Hepatocyte (in vitro differentiated cells): Measurements from ENCODE around the gene CDC5L. TPM values are rescaled to one million over a fixed set of nuclear protein-coding genes. Genes with fewer than 3 reads are reported as not detected.
A peak's percentile ranks its signal among the peaks of the same experiment; 100 is the strongest.

Experiments used
- DNase-seq: peaks from one replicate; pipeline ENCODE4 v3.0.0-alpha.2; 2016; ENCODE audit warnings: low spot score
- H2AFZ ChIP-seq: fragments of 200-600 bp; sonication (generic); 2 replicates; pipeline ENCODE4 v1.6.0; 2016; ENCODE audit warnings: antibody characterized with exemption, mild to moderate bottlenecking
- H3K27ac ChIP-seq: fragments of 200-600 bp; sonication (generic); 2 replicates; pipeline ENCODE4 v1.5.1; 2016; ENCODE audit warnings: mild to moderate bottlenecking
- H3K27me3 ChIP-seq: fragments of 200-600 bp; sonication (generic); 2 replicates; pipeline ENCODE4 v1.6.1; 2016
- H3K36me3 ChIP-seq: fragments of 200-600 bp; sonication (generic); replicated peaks from 2 replicates; pipeline ENCODE4 v1.5.1; 2016; ENCODE audit warnings: low read depth; ENCODE audit not compliant: insufficient read depth
- H3K4me1 ChIP-seq: fragments of 200-600 bp; sonication (generic); 2 replicates; pipeline ENCODE4 v1.5.1; 2016; ENCODE audit warnings: mild to moderate bottlenecking, moderate library complexity; ENCODE audit not compliant: insufficient read depth
- H3K4me2 ChIP-seq: fragments of 200-600 bp; sonication (generic); 2 replicates; pipeline ENCODE4 v1.6.0; 2016
- H3K4me3 ChIP-seq: fragments of 200-600 bp; sonication (generic); 2 replicates; pipeline ENCODE4 v1.5.1; 2016; ENCODE audit warnings: mild to moderate bottlenecking
- H3K79me2 ChIP-seq: fragments of 200-600 bp; sonication (generic); 2 replicates; pipeline ENCODE4 v1.6.0; 2017; ENCODE audit warnings: mild to moderate bottlenecking
- H3K9me2 ChIP-seq: fragments of 200-600 bp; sonication (generic); replicated peaks from 2 replicates; pipeline ENCODE4 v1.6.0; 2017; ENCODE audit warnings: mild to moderate bottlenecking; ENCODE audit not compliant: insufficient read depth
- H3K9me3 ChIP-seq: fragments of 200-600 bp; sonication (generic); 2 replicates; pipeline ENCODE4 v1.5.1; 2016; ENCODE audit warnings: low read depth, mild to moderate bottlenecking
- H4K20me1 ChIP-seq: fragments of 200-600 bp; sonication (generic); 2 replicates; pipeline ENCODE4 v1.6.0; 2016; ENCODE audit warnings: mild to moderate bottlenecking; ENCODE audit not compliant: insufficient read depth, poor library complexity, severe bottlenecking
- CTCF ChIP-seq: fragments of 200-600 bp; sonication (generic); IDR thresholded peaks from 2 replicates; pipeline ENCODE4 v1.5.1; 2016; ENCODE audit warnings: antibody characterized with exemption, mild to moderate bottlenecking; ENCODE audit not compliant: poor library complexity
- EZH2 ChIP-seq: fragments of 200-600 bp; sonication (generic); IDR thresholded peaks from 2 replicates; pipeline ENCODE4 v1.6.1; 2016; ENCODE audit warnings: antibody characterized with exemption, mild to moderate bottlenecking, borderline replicate concordance
- EZH2phosphoT487 ChIP-seq: fragments of 200-600 bp; sonication (generic); IDR thresholded peaks from one replicate; pipeline ENCODE4 v1.6.1; 2018; ENCODE audit warnings: antibody characterized with exemption, mild to moderate bottlenecking, low read depth, moderate library complexity; ENCODE audit not compliant: unreplicated experiment, severe bottlenecking
- WGBS: methylation state at CpG from one replicate; pipeline ENCODE4 v1.1.6; 2016; ENCODE audit warnings: low lambda C conversion rate; ENCODE audit errors: missing lambda C conversion rate; 5-methylcytosine and 5-hydroxymethylcytosine counted together
- polyA plus RNA-seq: library from polyadenylated mRNA; unstranded; fragments of >200 nt; fragmentation: Nextera tagmentation; extraction: Ambion mirVana; gene quantifications from 2 replicates; pipeline ENCODE4 v1.2.1, GENCODE V29; 2016
- total RNA-seq: library from RNA; depleted of rRNA; stranded (reverse); fragments of >200 nt; gene quantifications from 2 replicates; pipeline ENCODE4 v1.2.3, GENCODE V29; 2014

CDC5L gene
- total and polyA plus RNA-seq, 2 experiments from 2014 or later, result 10.0 to 23.1 TPM

GRCh38 chr6:44475779-44476434 lies 88.4 kb downstream of the CDC5L start:
- Histone ChIP-seq H3K36me3 (no peaks in the 10 kb centered on the region), H2AFZ (peak overlapping the region; percentile 51), H3K79me2 (no peaks in the 10 kb centered on the region), H3K9me3 (no peaks in the 10 kb centered on the region), H3K4me1 (peaks cover 11% of the 10 kb centered on the region), H3K4me3 (no peak overlapping the region), H3K27ac (peak overlapping the region; percentile 64), H4K20me1 (no peaks in the 10 kb centered on the region), H3K4me2 (peak overlapping the region; percentile 43), H3K9me2 (no peaks in the 10 kb centered on the region), H3K27me3 (no peaks in the 10 kb centered on the region)
- peak; percentile 92 for DNase-seq
- WGBS, result 47% methylated on average over 23 of the region's 23 CpGs
- TF ChIP-seq CTCF (peak; percentile 98), EZH2phosphoT487 (no peak)

GRCh38 chr6:44476849-44477248 lies 89.3 kb downstream of the CDC5L start:
- 96% methylated on average over 10 of the region's 10 CpGs for WGBS
- Histone ChIP-seq H3K4me3 (no peak overlapping the region), H2AFZ (no peak overlapping the region), H3K36me3 (no peaks in the 10 kb centered on the region), H3K9me3 (no peaks in the 10 kb centered on the region), H3K4me2 (no peak overlapping the region), H3K9me2 (no peaks in the 10 kb centered on the region), H3K79me2 (no peaks in the 10 kb centered on the region), H4K20me1 (no peaks in the 10 kb centered on the region), H3K4me1 (peaks cover 11% of the 10 kb centered on the region), H3K27me3 (no peaks in the 10 kb centered on the region), H3K27ac (no peak overlapping the region)
- no peak for TF ChIP-seq EZH2phosphoT487
- TF ChIP-seq CTCF, result no peak
- no peak for TF ChIP-seq EZH2
- DNase-seq, result no peak

GRCh38 chr6:44477293-44477894 lies 89.9 kb downstream of the CDC5L start:
- WGBS, result 90% methylated on average over 5 of the region's 5 CpGs

More at GRCh38 chr6:44477293-44477894, 89.9 kb downstream of the CDC5L start:
- Histone ChIP-seq H3K4me2 (no peak overlapping the region), H3K4me1 (peaks cover 11% of the 10 kb centered on the region), H3K9me3 (no peaks in the 10 kb centered on the region), H3K27ac (no peak overlapping the region), H3K4me3 (no peak overlapping the region), H3K79me2 (no peaks in the 10 kb centered on the region), H3K27me3 (no peaks in the 10 kb centered on the region), H3K9me2 (no peaks in the 10 kb centered on the region), H4K20me1 (no peaks in the 10 kb centered on the region), H3K36me3 (no peaks in the 10 kb centered on the region), H2AFZ (no peak overlapping the region)
- no peak for TF ChIP-seq EZH2phosphoT487
- TF ChIP-seq CTCF, result no peak
- no peak for TF ChIP-seq EZH2
- no peak for DNase-seq
